ENCODE data around the gene UNC45A. TPM values are rescaled to one million over a fixed set of nuclear protein-coding genes. Genes with fewer than 3 reads are reported as not detected.

UNC45A gene
- total and polyA plus RNA-seq, 4 experiments from 2014 or later: 41.7 to 72.3 (median 70.0) TPM

DNA sequence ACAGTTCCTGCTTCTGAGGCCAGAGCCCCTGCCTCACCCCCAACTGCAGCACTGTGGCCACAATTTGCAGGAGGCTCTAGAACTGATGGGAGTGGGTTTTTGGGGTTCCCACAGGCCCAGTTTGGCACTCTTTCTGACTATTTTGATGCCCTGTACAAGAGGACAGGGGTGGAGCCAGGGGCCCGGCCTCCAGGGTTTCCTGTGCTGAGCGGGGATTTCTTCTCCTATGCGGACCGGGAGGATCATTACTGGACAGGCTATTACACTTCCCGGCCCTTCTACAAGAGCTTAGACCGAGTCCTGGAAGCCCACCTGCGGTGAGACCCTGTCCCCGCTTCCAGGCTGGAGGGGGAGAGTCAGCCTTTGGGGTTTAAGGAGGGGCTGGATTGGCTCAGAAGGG is 25.1 kb upstream of the UNC45A start:
- Histone ChIP-seq H3K9me3 (ENCODE audit: control insufficient read depth in 1 of 2, low read length in 2 of 2) (no peaks in the 10 kb centered on the region), H3K4me3 (ENCODE audit: low read length in 2 of 2) (no peak overlapping the region), H3K27me3 (ENCODE audit: insufficient read depth, low read length) (no peaks in the 10 kb centered on the region), H3K36me3 (ENCODE audit: insufficient read depth, low read length) (peaks cover 88% of the 10 kb centered on the region), H3K27ac (ENCODE audit: low read depth, low read length) (no peak overlapping the region), H3K4me1 (ENCODE audit: insufficient read depth, low read length) (no peaks in the 10 kb centered on the region)
- ChIA-PET POLR2A (ENCODE audit: partially characterized antibody) (interaction anchor here (1.3 kb wide), 1 partner anchor 22 kb away, joined by 5 read pairs; the partner anchor contains the start of gene HDDC3), CTCF (ENCODE audit: partially characterized antibody) (interaction anchor here (12.9 kb wide), 1 partner anchor 22 kb away, joined by 344 read pairs; the partner anchor contains the start of genes HDDC3 and UNC45A)
- DNase-seq: no peak
- no peaks in the 10 kb centered on the region for H3K27me3 Mint-ChIP-seq
- H3K27ac Mint-ChIP-seq: no peak overlapping the region
- H3K4me1 Mint-ChIP-seq: peaks cover 2 to 12% (median 5%) of the 10 kb centered on the region in 4 donors
- H3K36me3 Mint-ChIP-seq: peaks cover 52 to 78% of the 10 kb centered on the region in 2 donors
- intact Hi-C loops (cut with micrococcal nuclease): no loop called here
- no peak overlapping the region for H3K4me3 Mint-ChIP-seq
- H3K9me3 Mint-ChIP-seq: no peaks in the 10 kb centered on the region

DNA sequence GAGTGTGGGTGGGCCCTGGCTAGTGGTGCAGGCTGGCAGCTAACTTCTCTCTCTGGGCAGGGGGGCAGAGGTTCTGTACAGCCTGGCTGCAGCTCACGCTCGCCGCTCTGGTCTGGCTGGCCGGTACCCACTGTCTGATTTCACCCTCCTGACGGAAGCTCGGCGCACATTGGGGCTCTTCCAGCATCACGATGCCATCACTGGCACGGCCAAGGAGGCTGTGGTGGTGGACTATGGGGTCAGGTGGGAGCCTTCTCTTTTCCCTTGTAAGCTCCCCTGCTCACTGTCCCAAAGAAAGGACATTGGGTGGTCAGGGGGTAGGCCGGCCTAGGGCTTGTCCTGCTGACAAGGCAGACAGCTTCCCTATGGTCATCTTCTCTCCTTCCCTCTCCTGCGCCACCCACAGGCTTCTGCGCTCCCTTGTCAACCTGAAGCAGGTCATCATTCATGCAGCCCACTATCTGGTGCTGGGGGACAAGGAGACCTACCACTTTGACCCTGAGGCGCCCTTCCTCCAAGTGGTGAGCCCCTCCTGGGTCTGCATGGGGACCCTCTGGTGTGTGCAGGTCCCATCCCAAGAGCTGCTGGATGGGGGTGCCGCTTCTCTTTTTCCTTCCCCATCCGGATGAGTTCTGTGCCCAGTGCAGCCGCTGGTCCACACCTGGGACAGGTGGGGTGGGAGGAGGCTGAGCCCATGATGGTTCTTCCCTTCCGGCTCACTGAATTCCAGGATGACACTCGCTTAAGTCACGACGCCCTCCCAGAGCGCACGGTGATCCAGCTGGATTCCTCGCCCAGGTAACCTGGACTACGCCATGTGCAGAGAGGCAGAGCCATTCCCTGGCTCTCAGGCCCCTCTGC is 24.4 kb upstream of the UNC45A start:
- Mint-ChIP-seq H3K36me3 (peaks cover 51 to 78% of the 10 kb centered on the region in 2 donors), H3K4me1 (peaks cover under 1 to 5% (median 2%) of the 10 kb centered on the region in 4 donors), H3K27ac (peak overlapping the region in 1 of 7 donors; percentile 73), H3K27me3 (no peaks in the 10 kb centered on the region), H3K4me3 (no peak overlapping the region), H3K9me3 (no peaks in the 10 kb centered on the region)
- H3K36me3 ChIP-seq (ENCODE audit: insufficient read depth, low read length): peaks cover 88% of the 10 kb centered on the region
- ChIA-PET POLR2A (ENCODE audit: partially characterized antibody) (interaction anchor here (1.3 kb wide), 1 partner anchor 21 kb away, joined by 5 read pairs; the partner anchor contains the start of gene HDDC3), CTCF (ENCODE audit: partially characterized antibody) (interaction anchor here (1.2 to 12.9 kb wide), 2 partner anchors 21 kb away, joined by 4 to 344 read pairs; partner anchors contain the start of genes HDDC3 and UNC45A)
- H3K27me3 ChIP-seq (ENCODE audit: insufficient read depth, low read length): no peaks in the 10 kb centered on the region
- intact Hi-C loops (cut with micrococcal nuclease): no loop called here
- no peaks in the 10 kb centered on the region for H3K4me1 ChIP-seq (ENCODE audit: insufficient read depth, low read length)
- no peak for DNase-seq
- H3K27ac ChIP-seq (ENCODE audit: low read depth, low read length): no peak overlapping the region
- H3K9me3 ChIP-seq (ENCODE audit: control insufficient read depth in 1 of 2, low read length in 2 of 2): no peaks in the 10 kb centered on the region
- no peak overlapping the region for H3K4me3 ChIP-seq (ENCODE audit: low read length in 2 of 2)

DNA sequence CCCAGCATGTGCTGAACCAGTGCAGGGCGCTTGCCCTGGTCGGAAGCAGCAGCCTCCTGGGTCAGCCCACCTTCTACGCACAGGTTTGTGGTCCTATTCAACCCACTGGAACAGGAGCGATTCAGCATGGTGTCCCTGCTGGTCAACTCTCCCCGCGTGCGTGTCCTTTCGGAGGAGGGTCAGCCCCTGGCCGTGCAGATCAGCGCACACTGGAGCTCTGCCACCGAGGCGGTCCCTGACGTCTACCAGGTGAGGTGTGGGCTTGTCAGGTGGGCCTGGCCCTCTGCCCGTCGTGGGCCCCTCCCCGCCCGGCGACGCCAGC is 23.8 kb upstream of the UNC45A start:
- CTCF ChIA-PET (ENCODE audit: partially characterized antibody): interaction anchor here (1.2 kb wide), 1 partner anchor 20 kb away, joined by 4 read pairs; no protein-coding TSS in a partner anchor
- H3K27me3 ChIP-seq (ENCODE audit: insufficient read depth, low read length): no peaks in the 10 kb centered on the region
- Mint-ChIP-seq H3K27me3 (no peaks in the 10 kb centered on the region), H3K36me3 (peaks cover 46 to 76% of the 10 kb centered on the region in 2 donors), H3K4me3 (no peak overlapping the region), H3K9me3 (no peaks in the 10 kb centered on the region), H3K4me1 (peaks cover 0 to 1% (median 0%) of the 10 kb centered on the region in 4 donors), H3K27ac (no peak overlapping the region)
- intact Hi-C loops (cut with micrococcal nuclease): no loop called here
- POLR2A ChIA-PET (ENCODE audit: partially characterized antibody): interaction anchor here (1.3 kb wide), 1 partner anchor 20 kb away, joined by 5 read pairs; the partner anchor contains the start of gene HDDC3
- no peak overlapping the region for H3K4me3 ChIP-seq (ENCODE audit: low read length in 2 of 2)
- no peaks in the 10 kb centered on the region for H3K9me3 ChIP-seq (ENCODE audit: control insufficient read depth in 1 of 2, low read length in 2 of 2)
- no peaks in the 10 kb centered on the region for H3K4me1 ChIP-seq (ENCODE audit: insufficient read depth, low read length)
- no peak overlapping the region for H3K27ac ChIP-seq (ENCODE audit: low read depth, low read length)
- peaks cover 87% of the 10 kb centered on the region for H3K36me3 ChIP-seq (ENCODE audit: insufficient read depth, low read length)
- DNase-seq: no peak

DNA sequence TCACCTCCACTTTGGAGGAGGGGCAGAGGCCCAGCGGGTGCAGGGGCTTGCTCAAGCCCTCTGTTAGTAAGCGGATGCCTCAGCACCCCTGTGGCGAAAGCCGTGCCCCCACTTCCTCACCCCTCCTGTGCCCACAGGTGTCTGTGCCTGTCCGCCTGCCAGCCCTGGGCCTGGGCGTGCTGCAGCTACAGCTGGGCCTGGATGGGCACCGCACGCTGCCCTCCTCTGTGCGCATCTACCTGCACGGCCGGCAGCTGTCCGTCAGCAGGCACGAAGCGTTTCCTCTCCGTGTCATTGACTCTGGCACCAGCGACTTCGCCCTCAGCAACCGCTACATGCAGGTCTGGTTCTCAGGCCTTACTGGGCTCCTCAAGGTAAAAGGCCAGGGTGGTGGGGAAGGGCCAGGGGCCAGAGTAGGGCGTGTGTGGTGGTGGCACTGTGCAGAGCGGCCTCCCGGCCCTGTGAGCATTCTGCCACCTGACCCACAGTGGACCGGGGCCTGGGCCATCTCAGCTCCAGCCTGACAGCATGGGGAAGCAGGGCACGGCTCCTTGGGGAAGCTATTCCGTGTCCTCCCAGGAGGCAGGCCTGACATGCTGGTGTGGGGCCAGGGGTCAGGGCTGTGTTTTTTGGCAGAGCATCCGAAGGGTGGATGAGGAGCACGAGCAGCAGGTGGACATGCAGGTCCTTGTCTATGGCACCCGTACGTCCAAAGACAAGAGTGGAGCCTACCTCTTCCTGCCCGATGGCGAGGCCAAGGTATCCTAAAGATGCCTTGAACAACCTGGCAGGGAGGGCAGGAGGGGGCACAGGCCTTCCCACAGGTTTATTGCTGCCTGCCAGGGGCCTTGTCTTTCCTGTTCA is 22.9 kb upstream of the UNC45A start:
- CTCF ChIA-PET (ENCODE audit: partially characterized antibody): interaction anchor here (1.2 to 2.2 kb wide), 2 partner anchors 19 to 20 kb away, joined by 4 to 13 read pairs; partner anchors contain the start of gene HDDC3
- intact Hi-C loops (cut with micrococcal nuclease): no loop called here
- POLR2A ChIA-PET (ENCODE audit: partially characterized antibody): no interaction called here
- Histone ChIP-seq H3K27ac (ENCODE audit: low read depth, low read length) (no peak overlapping the region), H3K36me3 (ENCODE audit: insufficient read depth, low read length) (peaks cover 86% of the 10 kb centered on the region), H3K27me3 (ENCODE audit: insufficient read depth, low read length) (no peaks in the 10 kb centered on the region), H3K9me3 (ENCODE audit: control insufficient read depth in 1 of 2, low read length in 2 of 2) (no peaks in the 10 kb centered on the region), H3K4me3 (ENCODE audit: low read length in 2 of 2) (no peak overlapping the region), H3K4me1 (ENCODE audit: insufficient read depth, low read length) (no peaks in the 10 kb centered on the region)
- H3K4me3 Mint-ChIP-seq: no peak overlapping the region
- H3K27ac Mint-ChIP-seq: no peak overlapping the region
- DNase-seq: no peak
- H3K9me3 Mint-ChIP-seq: no peaks in the 10 kb centered on the region
- H3K27me3 Mint-ChIP-seq: no peaks in the 10 kb centered on the region
- peaks cover 0 to 1% (median 0%) of the 10 kb centered on the region in 4 donors for H3K4me1 Mint-ChIP-seq
- peaks cover 52 to 78% of the 10 kb centered on the region in 2 donors for H3K36me3 Mint-ChIP-seq

DNA sequence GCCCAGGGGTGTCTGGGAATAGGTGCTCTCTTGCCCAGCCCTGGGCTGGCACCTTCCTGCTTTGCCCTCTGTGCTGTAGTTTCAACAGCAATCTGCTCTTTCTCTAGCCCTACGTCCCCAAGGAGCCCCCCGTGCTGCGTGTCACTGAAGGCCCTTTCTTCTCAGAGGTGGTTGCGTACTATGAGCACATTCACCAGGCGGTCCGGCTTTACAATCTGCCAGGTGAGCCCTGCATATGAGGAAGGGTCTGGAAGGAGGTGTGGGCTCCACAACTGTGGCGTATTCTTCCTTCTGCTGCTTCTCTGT is 22.4 kb upstream of the UNC45A start:
- Mint-ChIP-seq H3K36me3 (peaks cover 52 to 77% of the 10 kb centered on the region in 2 donors), H3K27me3 (no peaks in the 10 kb centered on the region), H3K9me3 (no peaks in the 10 kb centered on the region), H3K4me3 (no peak overlapping the region), H3K27ac (no peak overlapping the region), H3K4me1 (peaks cover 0 to 1% (median 0%) of the 10 kb centered on the region in 4 donors)
- Histone ChIP-seq H3K4me3 (ENCODE audit: low read length in 2 of 2) (no peak overlapping the region), H3K27me3 (ENCODE audit: insufficient read depth, low read length) (no peaks in the 10 kb centered on the region), H3K9me3 (ENCODE audit: control insufficient read depth in 1 of 2, low read length in 2 of 2) (no peaks in the 10 kb centered on the region), H3K36me3 (ENCODE audit: insufficient read depth, low read length) (peaks cover 87% of the 10 kb centered on the region), H3K27ac (ENCODE audit: low read depth, low read length) (no peak overlapping the region), H3K4me1 (ENCODE audit: insufficient read depth, low read length) (no peaks in the 10 kb centered on the region)
- intact Hi-C loops (cut with micrococcal nuclease): no loop called here
- CTCF ChIA-PET (ENCODE audit: partially characterized antibody): interaction anchor here (2.2 kb wide), 1 partner anchor 20 kb away, joined by 13 read pairs; the partner anchor contains the start of gene HDDC3
- no peak for DNase-seq
- POLR2A ChIA-PET (ENCODE audit: partially characterized antibody): no interaction called here

DNA sequence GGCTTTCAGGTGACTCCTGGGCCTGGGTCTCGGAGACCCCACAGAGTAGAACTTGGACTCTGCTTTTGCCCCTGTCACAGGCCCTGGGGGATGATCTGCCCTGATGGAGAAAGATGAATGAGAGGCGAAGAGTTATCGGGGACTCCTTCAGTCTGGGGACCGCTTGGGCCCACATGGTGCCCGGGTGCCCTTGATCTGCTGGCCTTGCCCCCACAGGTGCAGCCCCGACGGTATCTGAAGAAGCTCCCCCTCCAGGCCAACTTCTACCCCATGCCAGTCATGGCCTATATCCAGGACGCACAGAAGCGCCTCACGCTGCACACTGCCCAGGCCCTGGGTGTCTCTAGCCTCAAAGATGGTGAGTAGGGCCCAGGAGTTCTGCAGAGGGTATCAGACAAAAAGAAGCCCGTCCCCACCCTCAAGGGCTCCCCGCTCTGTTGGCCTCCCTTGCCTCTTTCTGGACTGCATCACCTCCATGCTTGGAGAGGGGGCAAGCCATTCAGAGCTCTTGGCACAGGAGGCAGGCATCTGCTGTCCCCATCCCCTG is 21.6 kb upstream of the UNC45A start:
- Mint-ChIP-seq H3K4me3 (no peak overlapping the region), H3K27ac (no peak overlapping the region), H3K9me3 (no peaks in the 10 kb centered on the region), H3K27me3 (no peaks in the 10 kb centered on the region), H3K4me1 (no peaks in the 10 kb centered on the region), H3K36me3 (peaks cover 53 to 79% of the 10 kb centered on the region in 2 donors)
- intact Hi-C loops (cut with micrococcal nuclease): no loop called here
- Histone ChIP-seq H3K9me3 (ENCODE audit: control insufficient read depth in 1 of 2, low read length in 2 of 2) (no peaks in the 10 kb centered on the region), H3K4me1 (ENCODE audit: insufficient read depth, low read length) (no peaks in the 10 kb centered on the region), H3K27ac (ENCODE audit: low read depth, low read length) (no peak overlapping the region), H3K27me3 (ENCODE audit: insufficient read depth, low read length) (no peaks in the 10 kb centered on the region), H3K36me3 (ENCODE audit: insufficient read depth, low read length) (peaks cover 89% of the 10 kb centered on the region), H3K4me3 (ENCODE audit: low read length in 2 of 2) (no peak overlapping the region)
- ChIA-PET CTCF (ENCODE audit: partially characterized antibody) (interaction anchor here (0.6 to 2.2 kb wide), 2 partner anchors 12 to 19 kb away, joined by 3 to 13 read pairs; partner anchors contain the start of gene HDDC3), POLR2A (ENCODE audit: partially characterized antibody) (interaction anchor here (2.0 kb wide), 1 partner anchor 11 kb away, joined by 11 read pairs; the partner anchor contains the start of gene MAN2A2)
- DNase-seq: no peak
